ENCODE measurements around the gene LRRC70.

LRRC70 gene

DNA sequence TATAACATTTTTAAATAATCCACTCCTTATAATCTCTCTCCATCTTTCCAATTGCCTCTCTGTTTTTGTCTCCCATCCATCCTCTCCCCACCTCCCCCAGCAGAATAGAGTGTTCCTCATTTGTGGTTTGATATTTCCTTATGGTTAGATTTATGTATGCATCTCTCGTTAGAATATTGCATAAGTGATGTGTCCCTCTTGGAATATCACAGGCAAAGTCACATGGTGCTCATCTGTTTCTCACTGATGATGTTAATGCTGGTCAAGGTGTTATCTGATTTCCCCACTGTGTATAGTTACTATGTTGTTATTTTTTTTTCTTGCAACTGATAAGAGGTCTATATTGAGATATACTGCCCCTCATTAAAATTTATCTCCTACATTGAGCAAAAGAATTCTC is 3.1 kb upstream of the LRRC70 start:
- peak in 1 of 4 experiments; percentile 15 for DNase-seq

DNA sequence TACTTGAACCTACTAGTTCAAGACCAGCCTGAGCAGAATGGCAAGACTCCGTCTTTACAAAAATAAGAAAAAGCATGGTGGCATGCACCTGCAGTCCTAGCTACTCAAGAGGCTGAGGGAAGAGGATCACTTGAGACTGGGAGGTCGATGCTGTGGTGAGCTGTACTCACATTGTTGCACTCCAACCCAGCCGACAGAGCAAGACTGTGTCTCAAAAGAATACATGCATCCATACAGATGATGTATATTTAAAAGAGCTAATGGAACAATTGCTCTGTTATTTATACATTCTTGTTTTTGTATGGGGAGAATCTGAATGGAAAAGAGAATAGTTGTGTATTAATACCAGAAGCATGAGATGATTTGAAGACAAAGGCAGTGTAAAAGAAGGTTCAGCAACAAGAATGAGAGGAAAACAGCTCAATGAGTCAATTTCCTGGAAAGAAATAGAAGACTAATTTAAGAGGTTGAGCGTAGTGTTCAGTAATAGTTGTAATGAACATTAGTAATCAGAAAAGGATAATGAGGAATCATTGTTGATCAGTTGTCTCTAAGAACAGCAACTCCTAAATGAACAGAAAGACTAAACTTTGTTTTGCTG is 1.9 kb upstream of the LRRC70 start:
- no peak for DNase-seq

DNA sequence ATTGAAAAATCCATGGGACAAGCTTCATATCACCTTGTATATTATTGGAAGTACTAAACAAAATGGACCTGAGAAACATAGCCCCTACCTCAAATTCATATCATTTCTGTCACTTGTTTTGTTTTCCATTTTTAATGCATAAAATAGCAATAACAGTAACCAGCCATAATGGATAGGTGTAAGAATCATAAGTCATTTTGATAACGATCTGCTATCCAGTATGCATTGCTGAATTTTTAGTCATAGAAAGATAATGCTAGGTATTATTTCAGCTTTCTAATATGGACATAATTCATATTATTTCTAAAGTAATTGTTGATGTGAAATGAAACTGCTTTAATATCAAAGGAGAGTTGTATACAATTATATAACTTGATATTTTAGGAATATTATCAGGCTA is 1.1 kb upstream of the LRRC70 start:
- DNase-seq: no peak

DNA sequence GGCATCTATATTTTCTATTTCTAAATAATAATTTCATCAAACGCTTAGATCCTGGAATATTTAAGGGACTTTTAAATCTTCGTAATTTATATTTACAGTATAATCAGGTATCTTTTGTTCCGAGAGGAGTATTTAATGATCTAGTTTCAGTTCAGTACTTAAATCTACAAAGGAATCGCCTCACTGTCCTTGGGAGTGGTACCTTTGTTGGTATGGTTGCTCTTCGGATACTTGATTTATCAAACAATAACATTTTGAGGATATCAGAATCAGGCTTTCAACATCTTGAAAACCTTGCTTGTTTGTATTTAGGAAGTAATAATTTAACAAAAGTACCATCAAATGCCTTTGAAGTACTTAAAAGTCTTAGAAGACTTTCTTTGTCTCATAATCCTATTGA is 1.1 kb downstream of the LRRC70 start:
- DNase-seq: no peak

DNA sequence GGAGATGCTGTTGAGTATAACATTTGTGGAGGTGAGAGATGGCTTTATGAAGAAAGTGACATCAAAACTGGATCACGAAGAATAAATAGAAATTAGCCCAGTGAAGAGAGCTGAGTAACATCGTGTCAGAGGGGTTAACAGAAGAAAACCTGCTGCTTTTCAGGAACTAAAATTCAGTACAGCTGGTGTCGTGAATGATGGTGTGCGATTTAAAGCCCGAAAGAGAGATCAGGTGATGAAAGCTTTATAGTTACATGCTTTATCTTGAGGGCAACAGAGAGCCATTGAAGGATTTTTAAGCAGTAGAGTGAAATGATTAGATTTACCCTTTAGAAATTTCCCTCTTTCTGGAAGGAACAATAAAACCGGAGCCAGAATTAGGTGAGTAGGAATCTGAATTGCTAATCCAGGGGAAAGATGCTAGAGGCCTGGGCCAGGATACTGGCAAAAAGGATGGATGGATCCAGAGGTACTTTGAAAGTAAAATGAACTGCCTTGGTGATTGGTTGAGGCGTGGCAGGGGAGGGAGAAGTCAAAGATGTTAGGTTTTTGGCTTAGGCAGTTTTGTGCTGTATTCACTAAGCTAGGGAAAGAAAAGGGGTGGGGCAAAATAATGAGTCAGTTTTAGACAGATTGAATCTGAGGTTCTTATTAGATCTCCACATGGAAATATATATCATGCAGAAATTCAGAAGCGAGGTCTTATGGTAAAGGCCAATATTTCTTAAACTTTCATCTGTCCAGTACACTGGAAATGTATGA is 3.4 kb downstream of the LRRC70 start:
- DNase-seq: no peak

DNA sequence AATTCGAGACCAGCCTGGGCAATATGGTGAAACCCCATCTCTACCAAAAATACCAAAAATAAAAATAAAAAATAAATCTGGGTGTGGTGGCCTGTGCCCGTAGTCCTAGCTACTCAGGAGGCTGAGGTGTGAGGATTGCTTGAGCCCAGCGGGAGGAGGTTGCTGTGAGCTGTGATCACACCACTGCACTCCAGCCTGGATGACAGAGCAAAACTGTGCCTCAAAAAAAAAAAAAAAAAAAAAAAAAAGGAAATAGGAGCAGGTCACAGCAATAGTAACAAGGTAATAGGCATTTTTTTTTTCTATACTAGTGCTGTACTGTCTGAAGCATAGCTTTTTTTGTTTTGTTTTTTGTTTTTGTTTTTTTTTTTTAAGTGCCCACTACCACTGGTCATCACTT is 5.8 kb downstream of the LRRC70 start:
- no peak for DNase-seq

DNA sequence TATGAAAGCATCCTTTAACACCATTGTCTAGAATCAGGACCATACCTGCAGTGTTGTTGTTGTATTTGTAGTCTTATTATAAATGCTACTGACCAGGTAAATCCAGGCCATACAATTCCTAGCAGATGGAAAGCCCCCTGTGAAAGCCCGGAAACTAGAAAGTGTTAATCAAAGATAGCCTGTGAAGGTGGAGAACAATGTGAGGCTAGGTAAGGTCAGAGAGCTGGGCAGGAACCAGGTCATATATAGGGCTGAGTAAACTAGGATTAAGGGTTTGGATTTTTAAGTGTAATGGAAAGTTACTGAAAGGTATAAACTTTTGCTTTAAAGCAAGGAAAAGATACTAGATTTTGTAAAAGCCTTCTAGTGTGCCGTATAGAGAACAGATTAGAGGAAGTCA is 6.7 kb downstream of the LRRC70 start:
- DNase-seq: no peak

GRCh38 chr5:62585751-62586150 is 7.1 kb downstream of the LRRC70 start:
- DNase-seq: no peak

- no peak for DNase-seq
These were observed 9.1 kb downstream of the LRRC70 start for GRCh38 chr5:62587737-62588136.

- no peak for DNase-seq
These were observed 10.0 kb downstream of the LRRC70 start for GRCh38 chr5:62588668-62589067.

GRCh38 chr5:62589504-62589903 is 10.9 kb downstream of the LRRC70 start:
- no peak for DNase-seq

DNA sequence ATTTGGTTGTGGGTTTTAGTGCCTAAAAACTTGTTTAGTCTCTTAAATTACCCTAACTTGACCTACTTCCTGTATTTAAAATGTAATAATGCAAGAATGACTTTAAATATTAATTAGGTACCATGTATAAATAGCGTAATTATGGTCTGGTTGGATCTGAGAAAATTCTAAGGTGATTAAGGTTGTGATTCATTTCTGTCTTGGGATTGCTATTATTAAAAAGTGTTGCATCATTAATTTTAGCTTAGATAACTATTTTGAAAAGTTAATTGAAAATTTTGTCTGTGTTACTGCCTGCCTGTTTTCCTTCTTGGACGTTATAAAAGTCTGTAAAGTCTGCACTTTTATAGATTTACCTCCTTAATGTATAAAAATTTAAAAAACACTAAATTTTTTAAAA is 11.8 kb downstream of the LRRC70 start:
- no peak for DNase-seq

DNA sequence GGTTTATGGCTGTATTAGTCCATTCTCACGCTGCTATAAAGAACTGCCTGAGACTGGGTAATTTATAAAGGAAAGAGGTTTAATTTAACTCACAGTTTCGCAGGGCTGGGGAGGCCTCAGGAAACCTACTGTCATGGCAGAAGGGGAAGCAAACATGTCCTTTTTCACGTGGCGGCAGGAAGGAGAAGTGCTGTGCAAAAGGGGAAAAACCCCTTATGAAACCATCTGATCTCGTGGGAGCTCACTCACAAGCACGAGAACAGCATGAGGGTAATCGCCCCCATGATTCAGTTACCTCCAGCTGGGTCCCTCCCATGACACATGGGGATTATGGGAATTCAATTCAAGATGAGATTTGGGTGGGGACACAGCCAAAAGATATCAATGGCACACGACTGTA is 13.9 kb downstream of the LRRC70 start:
- peak; percentile 54 to 78 (median 64) for DNase-seq

- DNase-seq: no peak
These were observed 14.7 kb downstream of the LRRC70 start for GRCh38 chr5:62593331-62593730.

- DNase-seq: no peak
These were observed 15.9 kb downstream of the LRRC70 start for GRCh38 chr5:62594364-62594984.

DNA sequence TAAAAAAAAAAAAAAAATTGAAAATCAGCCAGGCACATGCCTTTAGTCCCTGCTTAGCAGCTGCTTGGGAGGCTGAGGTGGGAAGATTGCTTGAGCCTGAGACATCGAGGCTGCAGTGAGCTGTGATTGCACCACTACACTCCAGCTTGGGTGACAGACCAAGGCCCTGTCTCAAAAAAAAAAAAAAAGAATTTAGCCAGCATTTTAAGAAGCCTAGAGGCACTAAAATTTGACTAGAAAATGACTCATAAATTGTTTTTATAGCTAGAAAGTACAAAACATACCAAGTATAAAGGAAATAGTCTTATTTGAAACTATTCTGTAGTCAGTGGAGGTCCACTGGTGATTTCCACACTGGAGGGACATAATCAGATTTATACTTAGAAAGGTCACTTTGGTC is 17.5 kb downstream of the LRRC70 start:
- DNase-seq: no peak

DNA sequence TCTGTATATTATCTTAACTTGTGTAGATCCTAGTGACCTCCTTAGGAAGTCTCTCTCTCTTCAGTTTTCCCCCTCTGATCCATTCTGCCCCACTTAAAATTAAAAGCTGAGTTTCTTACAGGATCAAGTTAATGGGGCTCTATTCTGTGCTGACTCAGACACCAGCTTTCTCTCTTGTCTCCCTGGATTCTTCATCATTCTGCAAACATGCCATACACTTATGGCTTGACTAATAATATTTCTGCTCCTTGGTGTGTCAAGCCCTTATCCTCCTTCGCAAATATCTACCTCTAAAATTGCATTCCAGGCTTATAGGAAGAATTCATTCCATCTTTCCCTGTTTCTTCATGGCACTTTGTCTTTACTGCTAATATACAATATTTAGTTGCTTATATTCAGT is 18.1 kb downstream of the LRRC70 start:
- DNase-seq: no peak

- DNase-seq: no peak
These were observed 18.7 kb downstream of the LRRC70 start for GRCh38 chr5:62597314-62597713.

- no peak for DNase-seq
These were observed 22.1 kb downstream of the LRRC70 start for GRCh38 chr5:62600560-62601252.

- no peak for DNase-seq
These were observed 25.3 kb downstream of the LRRC70 start for GRCh38 chr5:62603934-62604333.

GRCh38 chr5:62605638-62606037 is 27.0 kb downstream of the LRRC70 start:
- no peak for DNase-seq

DNA sequence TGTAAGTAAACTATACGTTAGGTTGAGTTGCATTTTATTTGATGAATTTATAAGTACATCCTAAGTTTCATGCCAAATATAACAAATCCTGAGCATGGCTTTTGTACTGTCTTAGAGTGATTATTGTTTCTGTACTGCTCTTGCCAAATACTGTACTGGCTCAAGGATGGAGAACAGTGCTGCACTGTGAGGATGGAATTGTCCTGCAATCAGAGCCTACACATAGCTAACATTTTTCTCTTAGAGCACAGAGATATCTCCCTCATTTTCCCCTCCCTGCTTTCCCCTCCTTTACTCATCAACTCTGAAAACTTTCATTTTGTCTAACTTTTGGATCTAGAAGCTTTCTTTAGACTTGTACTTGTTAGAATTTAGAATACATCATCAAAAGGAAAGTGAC is 28.3 kb downstream of the LRRC70 start:
- no peak for DNase-seq

GRCh38 chr5:62607615-62608014 is 29.0 kb downstream of the LRRC70 start:
- DNase-seq: no peak
